Bronchial epithelial cell (primary cell): Measurements from ENCODE around the gene GABARAP. TPM values are rescaled to one million over a fixed set of nuclear protein-coding genes. Genes with fewer than 3 reads are reported as not detected.

Experiments
- DNase-seq: peaks from one replicate; pipeline ENCODE4 v3.0.0-alpha.2; 2010; ENCODE audit warnings: low read depth
- FAIRE-seq: peaks from 2 replicates; lab custom pipeline; 2011; peaks lifted over from hg19 to GRCh38; lab: Jason Lieb, UNC
- H3K27me3 ChIP-seq: 2 replicates; pipeline ENCODE4 v1.5.1; 2011; ENCODE audit warnings: low read length; ENCODE audit not compliant: control insufficient read depth, insufficient read depth
- H3K36me3 ChIP-seq: 2 replicates; pipeline ENCODE4 v1.5.1; 2011; ENCODE audit warnings: low read length; ENCODE audit not compliant: control insufficient read depth, insufficient read depth
- H3K4me3 ChIP-seq: 2 replicates; pipeline ENCODE4 v1.5.1; 2011; ENCODE audit warnings: mild to moderate bottlenecking, low read depth, low read length, control low read depth
- total RNA-seq: library from RNA; depleted of rRNA; stranded (reverse); fragments of >200 nt; gene quantifications from 2 replicates; pipeline ENCODE4 v1.2.1, GENCODE V29; 2014
- TF ChIP-seq, protein P1 (sequence below): IDR thresholded peaks from 2 replicates; pipeline ENCODE4 v1.5.1; 2011; ENCODE audit warnings: mild to moderate bottlenecking, moderate library complexity, low read length, control low read depth, inconsistent platforms; ENCODE audit not compliant: insufficient read depth, severe bottlenecking

GABARAP gene
- 50.8 and 64.3 TPM in 2 replicates for total RNA-seq

DNA sequence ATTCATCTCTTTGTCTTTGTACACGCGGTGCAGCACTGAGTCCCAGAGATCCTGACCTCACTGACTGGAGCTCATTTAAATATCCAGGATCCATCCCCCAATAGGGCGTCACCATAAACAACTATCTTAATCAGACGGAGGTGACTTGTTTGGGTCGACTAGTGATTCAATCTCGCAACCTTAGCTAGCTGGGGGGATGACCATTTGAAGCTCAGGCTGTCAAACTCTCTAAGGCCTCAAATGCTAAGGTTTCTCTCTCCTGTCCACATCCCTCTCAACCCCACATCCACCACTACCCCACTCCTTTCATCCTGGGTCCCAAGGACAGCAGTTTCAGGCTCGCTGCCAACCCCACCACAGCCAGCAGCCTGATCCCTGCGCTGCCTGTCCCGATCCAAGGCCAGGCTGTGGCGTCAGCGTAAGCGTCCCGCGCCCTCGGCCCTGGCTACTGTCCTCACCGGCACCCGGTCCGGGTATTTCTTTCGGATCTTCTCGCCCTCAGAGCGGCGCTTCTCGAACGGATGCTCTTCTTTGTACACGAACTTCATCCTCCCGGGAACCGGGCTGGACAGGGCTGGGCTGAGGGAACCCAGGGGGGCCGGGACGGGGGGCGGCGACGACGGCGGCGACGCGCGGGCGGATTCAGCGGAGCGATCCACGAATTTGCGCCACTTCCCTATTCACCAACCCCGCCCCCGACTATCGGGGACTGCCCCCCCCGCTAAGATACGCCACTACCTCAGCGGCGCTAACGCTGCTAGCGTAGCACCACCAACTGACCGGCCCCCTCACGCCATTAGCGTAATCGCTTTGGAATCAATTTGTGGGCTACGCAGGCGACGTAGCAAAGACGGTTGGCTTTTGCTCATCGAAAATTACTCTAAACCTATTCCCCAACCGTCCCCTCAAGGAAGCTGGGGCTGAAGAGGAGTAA lies at the start of gene GABARAP:
GABARAP (minus strand) TSS at position 667 of the 934 bp plus-strand sequence; CDS start at position 548, 119 bp downstream.
- TF ChIP-seq, protein P1, sequence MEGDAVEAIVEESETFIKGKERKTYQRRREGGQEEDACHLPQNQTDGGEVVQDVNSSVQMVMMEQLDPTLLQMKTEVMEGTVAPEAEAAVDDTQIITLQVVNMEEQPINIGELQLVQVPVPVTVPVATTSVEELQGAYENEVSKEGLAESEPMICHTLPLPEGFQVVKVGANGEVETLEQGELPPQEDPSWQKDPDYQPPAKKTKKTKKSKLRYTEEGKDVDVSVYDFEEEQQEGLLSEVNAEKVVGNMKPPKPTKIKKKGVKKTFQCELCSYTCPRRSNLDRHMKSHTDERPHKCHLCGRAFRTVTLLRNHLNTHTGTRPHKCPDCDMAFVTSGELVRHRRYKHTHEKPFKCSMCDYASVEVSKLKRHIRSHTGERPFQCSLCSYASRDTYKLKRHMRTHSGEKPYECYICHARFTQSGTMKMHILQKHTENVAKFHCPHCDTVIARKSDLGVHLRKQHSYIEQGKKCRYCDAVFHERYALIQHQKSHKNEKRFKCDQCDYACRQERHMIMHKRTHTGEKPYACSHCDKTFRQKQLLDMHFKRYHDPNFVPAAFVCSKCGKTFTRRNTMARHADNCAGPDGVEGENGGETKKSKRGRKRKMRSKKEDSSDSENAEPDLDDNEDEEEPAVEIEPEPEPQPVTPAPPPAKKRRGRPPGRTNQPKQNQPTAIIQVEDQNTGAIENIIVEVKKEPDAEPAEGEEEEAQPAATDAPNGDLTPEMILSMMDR, result no peak
- DNase-seq (peak; percentile 83), FAIRE-seq (no peak)
- H3K27me3 ChIP-seq, result no peaks in the 10 kb centered on the region
- peaks cover 18% of the 10 kb centered on the region for H3K36me3 ChIP-seq
- H3K4me3 ChIP-seq, result peak within 1 kb of the TSS; percentile 80

DNA sequence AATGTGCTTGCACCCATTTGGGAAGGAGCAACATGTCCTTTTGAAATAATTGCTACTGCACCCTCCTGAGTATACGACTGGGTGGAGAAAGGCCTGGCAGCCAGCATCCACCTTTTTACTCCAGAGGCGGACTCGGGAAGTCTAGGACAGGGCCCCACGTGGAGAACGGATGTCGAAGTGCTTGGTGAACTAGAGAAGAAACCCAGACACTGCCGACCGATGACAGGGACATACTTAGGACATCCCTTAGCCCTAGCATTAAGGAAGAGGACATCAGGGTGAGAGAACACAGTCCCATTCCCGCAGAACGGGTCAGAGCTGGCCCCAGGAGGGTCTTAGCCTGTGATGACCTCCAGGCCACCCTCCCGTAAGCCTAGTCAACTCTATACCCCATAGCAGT lies 48.4 kb upstream of the GABARAP start:
- TF ChIP-seq, protein P1, result no peak
- Histone ChIP-seq H3K27me3 (peaks cover 3% of the 10 kb centered on the region), H3K36me3 (no peaks in the 10 kb centered on the region), H3K4me3 (no peak overlapping the region)
- DNase-seq (no peak), FAIRE-seq (no peak)

DNA sequence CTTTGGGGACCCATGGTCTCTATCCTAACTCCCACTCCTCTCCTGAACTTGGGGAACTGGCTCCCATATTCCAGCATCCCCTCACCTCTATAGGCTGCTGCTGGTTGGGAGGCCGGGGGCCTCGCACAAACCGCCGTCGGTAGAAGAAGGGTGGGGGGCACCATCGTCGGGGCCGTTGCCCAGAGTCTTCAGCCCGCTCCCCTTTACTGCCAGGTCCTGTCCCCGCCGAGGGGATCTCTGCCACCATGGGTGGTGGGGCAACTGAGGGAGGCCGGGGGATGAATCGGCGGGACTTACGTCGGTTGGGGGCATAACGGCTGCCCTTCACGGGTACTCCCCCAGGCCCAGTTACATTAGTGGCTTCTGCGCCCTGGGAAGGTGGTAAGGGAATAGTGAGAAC lies 47.9 kb upstream of the GABARAP start:
- DNase-seq, result no peak
- Histone ChIP-seq H3K4me3 (no peak overlapping the region), H3K36me3 (no peaks in the 10 kb centered on the region), H3K27me3 (peaks cover 4% of the 10 kb centered on the region)
- FAIRE-seq, result no peak
- TF ChIP-seq, protein P1, result no peak

DNA sequence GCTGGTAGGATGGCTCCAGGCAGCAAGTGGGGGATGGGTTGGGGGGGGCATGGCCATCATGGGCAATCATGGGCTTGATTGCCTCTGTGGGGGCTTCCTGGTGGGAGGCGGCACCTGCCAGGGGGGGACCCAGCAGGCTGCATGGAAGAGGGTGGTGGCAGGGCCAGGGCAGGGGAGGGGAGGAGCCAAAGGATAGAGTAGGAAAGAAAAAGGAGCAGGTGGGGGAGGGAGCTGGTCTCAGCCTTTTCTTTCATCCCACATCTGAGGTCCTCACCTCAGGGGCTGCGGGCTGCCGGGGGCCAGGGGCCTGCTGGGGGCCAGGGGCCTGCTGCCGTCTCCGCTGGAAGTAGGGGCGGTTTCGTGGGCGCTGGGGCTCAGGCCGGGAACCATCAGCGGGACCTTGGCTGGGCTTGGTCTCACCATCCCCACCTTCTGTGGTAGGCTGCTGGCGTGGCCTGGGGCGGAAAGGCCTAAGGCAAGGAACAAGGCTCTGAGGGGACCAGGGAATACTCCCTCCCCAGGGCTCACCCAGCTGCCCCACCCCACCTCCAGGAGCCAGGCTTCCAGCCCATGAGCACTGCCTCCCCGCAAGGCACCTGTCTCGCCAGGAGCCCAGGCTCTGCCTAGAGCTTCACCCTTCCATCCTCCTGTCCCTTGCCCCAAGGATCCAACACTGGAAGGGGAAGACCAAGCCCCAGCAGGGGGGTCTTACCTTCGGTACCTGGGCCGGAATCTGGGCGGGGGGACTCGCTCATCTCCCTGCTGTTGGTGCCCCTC lies 47.2 kb upstream of the GABARAP start:
- no peak for FAIRE-seq
- Histone ChIP-seq H3K4me3 (no peak overlapping the region), H3K36me3 (no peaks in the 10 kb centered on the region), H3K27me3 (peaks cover 5% of the 10 kb centered on the region)
- TF ChIP-seq, protein P1, result no peak
- DNase-seq, result no peak

DNA sequence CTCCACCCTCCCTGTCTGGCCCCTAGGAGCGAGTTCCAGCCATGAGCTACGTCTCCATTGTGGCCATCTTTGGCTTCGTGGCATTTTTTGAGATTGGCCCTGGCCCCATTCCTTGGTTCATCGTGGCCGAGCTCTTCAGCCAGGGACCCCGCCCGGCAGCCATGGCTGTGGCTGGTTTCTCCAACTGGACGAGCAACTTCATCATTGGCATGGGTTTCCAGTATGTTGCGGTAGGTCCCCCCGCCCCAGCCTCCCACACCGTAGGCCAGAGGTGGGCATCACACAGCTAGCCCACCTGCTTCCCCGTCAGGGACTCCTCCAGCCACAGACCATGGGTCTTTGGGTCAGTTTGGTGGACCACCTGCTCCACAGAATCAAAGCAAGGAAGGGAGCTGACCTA lies 43.4 kb upstream of the GABARAP start:
- no peaks in the 10 kb centered on the region for H3K36me3 ChIP-seq
- FAIRE-seq, result no peak
- peaks cover 5% of the 10 kb centered on the region for H3K27me3 ChIP-seq
- TF ChIP-seq, protein P1, result no peak
- DNase-seq, result no peak
- H3K4me3 ChIP-seq, result no peak overlapping the region
